Thyroid gland (tissue), 4 donors: ENCODE results near the gene ZNF618. TPM values are rescaled to one million over a fixed set of nuclear protein-coding genes. Genes with fewer than 3 reads are reported as not detected.

Source experiments
- DNase-seq, 2 donors: peaks; one replicate each; pipeline ENCODE4 v3.0.0-alpha.2; 2019
- H3K27ac ChIP-seq, 3 donors: fragments of 200-600 bp; sonication (generic); 1 replicate in 2 of 3; 2 replicates in 1 of 3; pipeline ENCODE4 v1.5.1; 2016 to 2019; ENCODE audit warnings: mild to moderate bottlenecking in 1 of 3, moderate library complexity in 1 of 3
- H3K27me3 ChIP-seq: fragments of 200-600 bp; sonication (generic); one replicate; pipeline ENCODE4 v1.5.1; 2019
- H3K36me3 ChIP-seq, 2 donors: fragments of 200-600 bp; sonication (generic); one replicate each; pipeline ENCODE4 v1.5.1; 2016 to 2019
- H3K4me1 ChIP-seq, 2 donors: fragments of 200-600 bp; sonication (generic); one replicate each; pipeline ENCODE4 v1.5.1; 2017 to 2019
- H3K4me3 ChIP-seq, 3 donors: fragments of 200-600 bp; sonication (generic); replicated peaks in 1 of 3; 1 replicate in 2 of 3; 2 replicates in 1 of 3; pipeline ENCODE4 v1.5.1; 2016; ENCODE audit warnings: mild to moderate bottlenecking in 1 of 3
- H3K9me3 ChIP-seq: fragments of 200-600 bp; sonication (generic); one replicate; pipeline ENCODE4 v1.5.1; 2017
- POLR2A ChIP-seq, 2 donors: fragments of 450-650 bp; IDR thresholded peaks; one replicate each; pipeline ENCODE4 v1.6.1; 2017; ENCODE audit warnings: antibody characterized with exemption in 2 of 2, mild to moderate bottlenecking in 2 of 2, moderate library complexity in 1 of 2
- WGBS, 2 donors: methylation state at CpG; one replicate each; pipeline ENCODE4 v1.1.5; 2017; 5-methylcytosine and 5-hydroxymethylcytosine counted together
- intact Hi-C: fragments of 100-400 bp; cut with DNase I; formaldehyde crosslinking; loops from one replicate; pipeline ENCODE4 v1.15.1; 2023
- total RNA-seq, 4 donors: library from RNA; depleted of rRNA; stranded (reverse); fragments of >200 nt; gene quantifications; one replicate each; pipeline ENCODE4 v1.2.3, GENCODE V29; 2016
- TF ChIP-seq, protein P1 (sequence below), 6 experiments: fragments of 200-600 bp in 3 of 6; fragments of 450-650 bp in 3 of 6; sonication (generic) in 3 of 6; IDR thresholded peaks; one replicate each; pipeline ENCODE4 v1.5.1; 2016 to 2019; ENCODE audit warnings: antibody characterized with exemption in 6 of 6, mild to moderate bottlenecking in 2 of 6, inconsistent platforms in 1 of 6, moderate library complexity in 1 of 6

The ZNF618 gene
- total RNA-seq, 4 donors from 2014 or later: 9.9 to 17.5 (median 15.5) TPM

DNA sequence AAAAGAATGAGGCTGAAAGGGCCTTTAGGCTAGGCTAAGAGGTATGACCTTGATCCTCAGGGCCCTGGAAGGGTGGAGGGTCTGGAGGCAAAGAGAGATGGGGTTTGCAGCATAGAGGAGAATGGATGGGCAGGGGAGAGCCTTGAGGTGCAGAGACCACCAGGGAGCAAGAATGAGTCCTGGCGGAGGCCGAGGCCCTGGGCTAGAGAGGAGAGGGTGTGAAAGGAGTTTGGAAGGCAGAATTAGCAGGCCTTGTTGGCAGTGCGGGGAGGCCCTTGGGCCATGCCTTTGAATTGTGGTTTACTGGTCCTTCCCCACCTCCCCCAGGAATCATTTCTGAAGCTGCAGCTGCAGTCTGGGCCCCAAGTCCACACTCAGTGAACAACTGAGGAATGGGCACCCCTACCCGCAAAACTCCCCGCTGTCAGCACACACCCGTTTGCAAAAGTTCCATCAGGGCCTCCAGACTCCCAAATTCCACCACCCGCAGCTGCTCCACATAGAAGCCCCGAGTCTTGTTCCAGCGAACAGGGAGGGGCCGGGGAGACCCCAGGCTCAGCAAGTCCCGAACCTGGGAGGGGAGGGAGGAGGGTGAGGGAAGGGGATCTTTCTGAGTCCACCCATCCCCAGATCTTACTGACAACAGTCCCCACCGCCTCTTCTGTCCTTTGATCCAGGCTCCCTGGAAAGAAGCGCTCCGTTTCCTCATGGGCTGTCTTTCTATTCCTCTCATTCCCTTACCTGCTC lies 220.9 kb downstream of the ZNF618 start:
- no peak for DNase-seq
- Histone ChIP-seq H3K27me3 (no peaks in the 10 kb centered on the region), H3K9me3 (no peaks in the 10 kb centered on the region), H3K4me3 (no peak overlapping the region), H3K27ac (no peak overlapping the region), H3K4me1 (peaks cover 7 to 16% of the 10 kb centered on the region in 2 donors), H3K36me3 (peaks cover 0 to 4% of the 10 kb centered on the region in 2 donors)
- TF ChIP-seq, protein P1, sequence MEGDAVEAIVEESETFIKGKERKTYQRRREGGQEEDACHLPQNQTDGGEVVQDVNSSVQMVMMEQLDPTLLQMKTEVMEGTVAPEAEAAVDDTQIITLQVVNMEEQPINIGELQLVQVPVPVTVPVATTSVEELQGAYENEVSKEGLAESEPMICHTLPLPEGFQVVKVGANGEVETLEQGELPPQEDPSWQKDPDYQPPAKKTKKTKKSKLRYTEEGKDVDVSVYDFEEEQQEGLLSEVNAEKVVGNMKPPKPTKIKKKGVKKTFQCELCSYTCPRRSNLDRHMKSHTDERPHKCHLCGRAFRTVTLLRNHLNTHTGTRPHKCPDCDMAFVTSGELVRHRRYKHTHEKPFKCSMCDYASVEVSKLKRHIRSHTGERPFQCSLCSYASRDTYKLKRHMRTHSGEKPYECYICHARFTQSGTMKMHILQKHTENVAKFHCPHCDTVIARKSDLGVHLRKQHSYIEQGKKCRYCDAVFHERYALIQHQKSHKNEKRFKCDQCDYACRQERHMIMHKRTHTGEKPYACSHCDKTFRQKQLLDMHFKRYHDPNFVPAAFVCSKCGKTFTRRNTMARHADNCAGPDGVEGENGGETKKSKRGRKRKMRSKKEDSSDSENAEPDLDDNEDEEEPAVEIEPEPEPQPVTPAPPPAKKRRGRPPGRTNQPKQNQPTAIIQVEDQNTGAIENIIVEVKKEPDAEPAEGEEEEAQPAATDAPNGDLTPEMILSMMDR (IDR thresholded peaks at IDR 0.05): no peak
- no peak for TF ChIP-seq POLR2A (IDR thresholded peaks at IDR 0.05)
- WGBS, 2 donors: 87 to 89% methylated on average over 14 of the region's 14 CpGs
- intact Hi-C loops: no loop called here

DNA sequence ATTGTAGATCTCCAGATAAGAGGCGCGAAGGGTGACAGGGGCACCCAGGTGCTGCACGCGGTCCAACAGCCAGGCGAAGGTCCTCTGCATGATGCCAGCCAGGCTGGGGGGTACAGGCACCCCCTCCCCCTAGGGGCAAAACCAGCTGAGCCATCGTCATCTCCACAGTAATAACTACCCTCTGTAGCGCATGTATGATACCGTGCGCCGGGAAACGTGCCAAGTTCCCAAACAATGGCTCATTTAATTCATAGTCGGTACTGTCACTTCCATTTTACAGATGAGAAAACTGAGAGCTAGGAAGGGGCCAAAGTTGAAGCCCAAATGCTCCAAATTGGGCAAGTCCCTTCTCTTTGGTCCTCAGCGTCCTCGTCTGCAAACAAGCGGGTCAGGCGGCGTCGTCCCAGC lies 221.5 kb downstream of the ZNF618 start:
- Histone ChIP-seq H3K36me3 (peaks cover 0 to 4% of the 10 kb centered on the region in 2 donors), H3K27ac (peak overlapping the region in 2 of 3 donors; percentile 28 to 88), H3K4me3 (peak overlapping the region in 2 of 3 donors; percentile 37 to 41), H3K27me3 (no peaks in the 10 kb centered on the region), H3K9me3 (no peaks in the 10 kb centered on the region), H3K4me1 (peaks cover 7 to 16% of the 10 kb centered on the region in 2 donors)
- 32 to 33% methylated on average over 12 to 18 of the region's 18 CpGs for WGBS, 2 donors
- TF ChIP-seq POLR2A (IDR thresholded peaks at IDR 0.05): no peak
- TF ChIP-seq, protein P1 (IDR thresholded peaks at IDR 0.05): no peak
- DNase-seq: peak; percentile 9 to 28
- intact Hi-C loops: no loop called here

DNA sequence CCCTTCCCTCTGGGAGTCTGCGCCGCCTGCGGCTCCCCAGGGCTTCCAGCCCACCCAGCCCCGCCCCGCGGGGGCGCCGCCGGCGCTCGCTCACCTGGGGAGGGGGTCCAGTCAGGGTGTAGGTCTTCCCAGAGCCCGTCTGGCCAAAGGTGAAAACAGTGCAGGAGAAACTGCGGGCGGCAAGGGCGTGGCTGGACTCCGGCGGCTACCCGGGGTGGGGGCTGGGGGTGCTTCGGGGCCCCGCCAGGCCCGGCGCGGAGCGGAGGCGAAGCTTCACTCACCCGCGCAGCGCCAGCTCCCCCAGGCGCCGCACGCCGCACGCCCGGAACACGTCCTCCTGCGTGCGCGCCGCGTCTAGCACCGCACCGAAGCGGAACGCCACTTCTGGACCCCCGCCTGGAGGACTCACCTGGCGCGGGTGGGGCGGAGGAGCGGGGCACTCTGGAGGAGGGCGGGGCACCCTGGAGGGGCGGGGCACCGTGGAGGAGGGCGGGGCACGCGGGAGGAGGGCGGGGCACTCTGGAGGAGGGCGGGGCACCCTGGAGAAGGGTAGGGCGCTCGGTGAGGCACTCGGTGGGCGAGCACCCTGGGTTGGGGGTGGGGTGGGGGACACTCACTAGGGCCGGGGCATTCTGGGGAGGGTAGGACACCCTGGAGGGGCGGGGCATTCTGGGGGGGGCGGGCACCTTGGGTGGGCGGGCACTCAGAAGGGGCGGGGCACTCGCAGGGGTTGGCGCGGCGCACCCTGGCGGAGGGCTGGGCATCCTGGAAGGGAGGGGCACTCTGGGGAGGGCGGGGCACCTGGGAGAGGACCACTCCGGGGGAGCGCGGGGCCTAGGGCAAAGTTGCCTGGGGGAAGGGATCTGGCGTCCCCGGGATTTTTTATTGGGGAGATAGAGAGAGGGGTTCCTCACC lies 222.2 kb downstream of the ZNF618 start:
- Histone ChIP-seq H3K4me1 (peaks cover 7 to 16% of the 10 kb centered on the region in 2 donors), H3K27ac (peak overlapping the region; percentile 72 to 95 (median 88)), H3K9me3 (no peaks in the 10 kb centered on the region), H3K4me3 (peak overlapping the region in 2 of 3 donors; percentile 37 to 41), H3K27me3 (no peaks in the 10 kb centered on the region), H3K36me3 (peaks cover 0 to 4% of the 10 kb centered on the region in 2 donors)
- TF ChIP-seq, protein P1 (IDR thresholded peaks at IDR 0.05): peak in 1 of 6 experiments; percentile 8
- TF ChIP-seq POLR2A (IDR thresholded peaks at IDR 0.05): no peak
- intact Hi-C loops: no loop called here
- DNase-seq: peak; percentile 80 to 88
- 0 to 4% methylated on average over 13 of the region's 77 CpGs for WGBS, 2 donors

DNA sequence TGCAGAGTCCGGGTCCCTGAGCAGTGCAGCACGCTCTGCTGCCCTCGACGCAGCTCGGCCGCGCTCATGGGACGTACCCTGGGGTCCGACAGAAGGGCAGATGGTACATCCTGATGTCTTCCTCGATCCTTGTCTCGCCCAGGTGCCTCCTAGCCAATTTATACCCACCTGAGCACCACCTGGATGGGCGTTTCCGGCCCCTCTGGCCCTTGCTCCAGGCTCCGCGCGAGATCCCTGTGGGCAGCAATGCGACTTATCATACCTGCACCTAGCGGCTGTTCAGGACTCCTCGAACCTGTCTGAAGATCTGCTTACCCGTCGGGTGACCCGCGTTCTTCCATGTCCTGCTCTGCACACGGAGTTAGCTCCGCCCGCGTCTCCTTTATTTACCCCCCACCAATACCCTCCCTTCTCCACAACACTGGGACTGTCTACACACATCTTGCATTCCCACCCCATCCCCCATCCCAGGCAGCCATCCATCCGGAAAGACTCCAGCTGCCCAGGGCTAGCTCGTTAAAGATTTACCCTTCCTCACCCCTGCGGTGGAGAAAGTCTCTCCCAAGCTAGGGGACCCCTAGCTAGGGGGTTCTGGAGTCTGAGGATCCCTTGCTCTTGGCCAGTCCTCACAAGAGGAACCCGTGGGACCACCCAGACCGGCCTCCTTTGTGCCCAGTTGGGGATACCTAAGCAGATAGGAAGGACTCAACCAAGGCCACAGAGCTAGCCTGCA lies 223.0 kb downstream of the ZNF618 start, which contains the start of gene KIF12:
KIF12 (minus strand) TSS at position 357 of the 733 bp plus-strand sequence; CDS start at position 341, 16 bp downstream.
- peak; percentile 82 to 92 for DNase-seq
- Histone ChIP-seq H3K4me3 (peak within 1 kb of the TSS in 2 of 3 donors; percentile 37 to 41), H3K9me3 (no peaks in the 10 kb centered on the region), H3K4me1 (peaks cover 7 to 16% of the 10 kb centered on the region in 2 donors), H3K27ac (peak within 1 kb of the TSS; percentile 72 to 95 (median 88)), H3K36me3 (peaks cover 0 to 4% of the 10 kb centered on the region in 2 donors), H3K27me3 (no peaks in the 10 kb centered on the region)
- WGBS, 2 donors: 10 to 25% methylated on average over 15 to 32 of the region's 32 CpGs
- no peak for TF ChIP-seq POLR2A (IDR thresholded peaks at IDR 0.05)
- TF ChIP-seq, protein P1 (IDR thresholded peaks at IDR 0.05): peak in 1 of 6 experiments; percentile 8
- intact Hi-C loops: no loop called here
